HepG2 (cell line): ENCODE results near the gene PPP1CA. TPM values are rescaled to one million over a fixed set of nuclear protein-coding genes. Genes with fewer than 3 reads are reported as not detected.

Experiments used
- ATAC-seq: fragments of 200-7000 bp; cut with Tn5 transposase; 3 replicates; pipeline ENCODE4 v1.9.1; 2020; ENCODE audit warnings: mild to moderate bottlenecking, moderate library complexity
- Bru-seq: library from RNA; stranded (reverse); fragments of 400-500 nt; gene quantifications from one replicate; lab custom pipeline; 2021; lab: Mats Ljungman, UMichigan
- BruChase-seq, 2 experiments: library from RNA; stranded (reverse); fragments of 400-500 nt; gene quantifications; one replicate each; lab custom pipeline; 2021; lab: Mats Ljungman, UMichigan
- BruUV-seq: library from RNA; stranded (reverse); fragments of 400-500 nt; replicated peaks from 2 replicates; lab custom pipeline; 2021; lab: Mats Ljungman, UMichigan
- CTCF ChIA-PET: fragments of 300-600 bp; formaldehyde crosslinking; extraction: SDS; loops from one replicate; lab custom pipeline; 2021; ENCODE audit warnings: low total read pairs, inconsistent platforms, low intra/inter-chr PET ratio; lab: Yijun Ruan, JAX
- POLR2A ChIA-PET: fragments of 350-600 bp; sonication (Branson Sonifier 250); formaldehyde crosslinking; loops from one replicate; lab custom pipeline; 2020; ENCODE audit warnings: antibody characterized with exemption, inconsistent platforms; lab: Yijun Ruan, JAX
- DNase-seq: peaks from one replicate; pipeline ENCODE4 v3.0.0-alpha.2; 2015; ENCODE audit warnings: low spot score
- FAIRE-seq: peaks from 3 replicates; lab custom pipeline; 2011; peaks lifted over from hg19 to GRCh38; lab: Jason Lieb, UNC
- H2AFZ ChIP-seq: one replicate; pipeline ENCODE4 v1.6.1; 2011; ENCODE audit warnings: low read length, inconsistent platforms
- H3K27ac ChIP-seq: fragments of 300-600 bp; 3 replicates; pipeline ENCODE4 v1.8.0; 2011; ENCODE audit warnings: mixed run types, mild to moderate bottlenecking, mixed read lengths, low read length, inconsistent platforms; ENCODE audit not compliant: insufficient read depth; ENCODE audit errors: extremely low read length
- H3K27me3 ChIP-seq, 2 experiments: fragments of 200-600 bp in 1 of 2; 2 replicates in 1 of 2; 3 replicates in 1 of 2; pipeline versions ENCODE4 v1.6.0 to v1.8.0; 2011; ENCODE audit warnings: low read length in 2 of 2, mild to moderate bottlenecking in 2 of 2, moderate library complexity in 2 of 2, inconsistent platforms in 1 of 2; ENCODE audit not compliant: insufficient read depth in 2 of 2, control insufficient read depth in 1 of 2
- H3K36me3 ChIP-seq, 2 experiments: fragments of 200-600 bp in 1 of 2; replicated peaks in 1 of 2; 2 replicates in 1 of 2; 3 replicates in 1 of 2; pipeline versions ENCODE4 v1.5.1 to v1.8.0; 2011; ENCODE audit warnings: low read length in 2 of 2, inconsistent platforms in 1 of 2; ENCODE audit not compliant: insufficient read depth in 2 of 2, control insufficient read depth in 1 of 2
- H3K4me1 ChIP-seq: 2 replicates; pipeline ENCODE4 v1.5.1; 2012; ENCODE audit warnings: low read length, inconsistent platforms; ENCODE audit not compliant: insufficient read depth
- H3K4me2 ChIP-seq: 2 replicates; pipeline ENCODE4 v1.6.0; 2011; ENCODE audit warnings: low read depth, low read length, inconsistent platforms
- H3K4me3 ChIP-seq, 3 experiments: fragments of 200-600 bp in 1 of 3; sonication (generic), shearing (Covaris generic) in 1 of 3; replicated peaks in 1 of 3; 2 replicates each; pipeline ENCODE4 v1.5.1; 2011 to 2016; ENCODE audit warnings: low read length in 3 of 3, inconsistent platforms in 2 of 3, low read depth in 2 of 3, mild to moderate bottlenecking in 2 of 3, control low read depth in 1 of 3, mixed read lengths in 1 of 3; ENCODE audit not compliant: insufficient read depth in 1 of 3
- H3K79me2 ChIP-seq: one replicate; pipeline ENCODE4 v1.6.1; 2011; ENCODE audit warnings: low read length, inconsistent platforms; ENCODE audit not compliant: insufficient read depth
- H3K9ac ChIP-seq: 2 replicates; pipeline ENCODE4 v1.6.0; 2011; ENCODE audit warnings: mild to moderate bottlenecking, low read depth, low read length, inconsistent platforms; ENCODE audit not compliant: insufficient read depth
- H3K9me3 ChIP-seq: 2 replicates; pipeline ENCODE4 v1.5.1; 2012; ENCODE audit warnings: mild to moderate bottlenecking, low read length
- H4K20me1 ChIP-seq: 2 replicates; pipeline ENCODE4 v1.6.0; 2011; ENCODE audit warnings: inconsistent platforms, mild to moderate bottlenecking, low read length, moderate library complexity; ENCODE audit not compliant: insufficient read depth
- ARNT2 ChIP-seq: sonication (generic); formaldehyde crosslinking; IDR thresholded peaks from 2 replicates; pipeline ENCODE4 v1.8.0; 2022; ENCODE audit warnings: mild to moderate bottlenecking, low read depth, missing genetic modification reagents, moderate library complexity
- CREBL2 ChIP-seq: sonication (generic); formaldehyde crosslinking; IDR thresholded peaks from 2 replicates; pipeline ENCODE4 v1.8.1; 2023; ENCODE audit warnings: missing genetic modification reagents, mild to moderate bottlenecking, borderline replicate concordance
- FOXO1 ChIP-seq: sonication (generic); formaldehyde crosslinking; IDR thresholded peaks from 2 replicates; pipeline ENCODE4 v1.4.0; 2020; ENCODE audit warnings: missing genetic modification reagents
- KDM5B ChIP-seq: sonication (generic); formaldehyde crosslinking; IDR thresholded peaks from 2 replicates; pipeline ENCODE4 v1.4.0; 2020; ENCODE audit warnings: missing genetic modification reagents, mild to moderate bottlenecking, borderline replicate concordance
- MBNL3 ChIP-seq: fragments of 250-450 bp; sonication (Bioruptor Pico); conservative IDR thresholded peaks from 2 replicates; pipeline ENCODE4 v1.8.0; 2022; ENCODE audit warnings: mild to moderate bottlenecking, inconsistent platforms
- MED13 ChIP-seq: sonication (generic); formaldehyde crosslinking; IDR thresholded peaks from 2 replicates; pipeline ENCODE4 v1.5.0; 2020; ENCODE audit warnings: missing genetic modification reagents
- MXI1 ChIP-seq: IDR thresholded peaks from 3 replicates; pipeline ENCODE4 v1.6.1; 2012; ENCODE audit warnings: low read depth, low read length, inconsistent platforms, borderline replicate concordance
- NBN ChIP-seq: fragments of 450-650 bp; conservative IDR thresholded peaks from 2 replicates; pipeline ENCODE4 v1.6.1; 2017
- RBFOX2 ChIP-seq: fragments of 200-400 bp; formaldehyde crosslinking; IDR thresholded peaks from 2 replicates; pipeline ENCODE4 v1.6.1; 2017; ENCODE audit warnings: low read depth, mild to moderate bottlenecking, low read length
- REST ChIP-seq, 2 experiments: IDR thresholded peaks; 2 replicates each; pipeline ENCODE4 v1.6.1; 2011 to 2012; ENCODE audit warnings: low read length in 2 of 2, borderline replicate concordance in 1 of 2, low read depth in 1 of 2, mild to moderate bottlenecking in 1 of 2, moderate library complexity in 1 of 2
- SALL2 ChIP-seq: sonication (generic); formaldehyde crosslinking; IDR thresholded peaks from 2 replicates; pipeline ENCODE4 v1.8.1; 2023; ENCODE audit warnings: mild to moderate bottlenecking, missing genetic modification reagents, inconsistent platforms
- ZNF652 ChIP-seq: IDR thresholded peaks from 2 replicates; pipeline ENCODE4 v1.6.1; 2016; ENCODE audit warnings: low read depth, borderline replicate concordance
- WGBS: methylation state at CpG from one replicate; pipeline ENCODE4 v1.1.6; 2017; ENCODE audit warnings: low lambda C conversion rate; 5-methylcytosine and 5-hydroxymethylcytosine counted together
- in situ Hi-C: cut with HindIII; loops from 2 replicates; pipeline ENCODE4 v1.10.0; 2017; ENCODE audit warnings: low pct_unique_long_range_greater_than_20kb; ENCODE audit not compliant: extremely low pct_ligation_motif_present
- intact Hi-C: fragments of 100-400 bp; cut with micrococcal nuclease; formaldehyde crosslinking; loops from one replicate; pipeline ENCODE4 v1.10.0; 2022; ENCODE audit not compliant: unreplicated experiment
- long read RNA-seq, 2 experiments: library from RNA in 1 of 2; library from polyadenylated mRNA in 1 of 2; stranded (forward) in 1 of 2; unstranded in 1 of 2; transcript quantifications; one replicate each; pipeline ENCODE4 v2.0.0, GENCODE V29; 2019 to 2022
- polyA minus RNA-seq, 3 experiments: library from RNA; depleted of rRNA, polyadenylated mRNA; stranded (reverse); fragments of >200 nt; gene quantifications; 2 replicates each; pipeline ENCODE4 v1.2.3, GENCODE V29; 2011; ENCODE audit warnings: low replicate concordance in 1 of 3
- polyA plus RNA-seq, 8 experiments: library from polyadenylated mRNA; depleted of rRNA in 3 of 8; stranded (reverse) in 7 of 8; unstranded in 1 of 8; fragments of >200 nt; fragmentation: Illumina TruSeq in 4 of 8; extraction: Trizol in 4 of 8; gene quantifications; 2 replicates each; pipeline versions ENCODE4 v1.2.1 to v1.2.3, GENCODE V29; 2011 to 2016; ENCODE audit warnings: low read depth in 4 of 8, missing spikeins in 1 of 8, mixed read lengths in 1 of 8; ENCODE audit not compliant: insufficient read depth in 1 of 8
- total RNA-seq, 5 experiments: library from RNA; depleted of rRNA; stranded (reverse); fragments of >200 nt; fragmentation: Illumina TruSeq; extraction: Trizol; gene quantifications; 2 replicates each; pipeline ENCODE4 v1.2.3, GENCODE V29; 2016; ENCODE audit warnings: low read depth in 1 of 5

PPP1CA gene
- 170 and 188 TPM in 2 replicates for total RNA-seq (2016; rRNA removed; fragmentation: Illumina TruSeq; extraction: Trizol)
- 49.0 and 62.5 TPM in 2 replicates for total RNA-seq (2016; cell fraction: cytosol; rRNA removed; fragmentation: Illumina TruSeq; extraction: Trizol; ENCODE audit: low read depth)
- total RNA-seq (2016; cell fraction: insoluble cytoplasmic fraction; rRNA removed; fragmentation: Illumina TruSeq; extraction: Trizol), result 171 and 181 TPM in 2 replicates
- 78.0 and 95.5 TPM in 2 replicates for total RNA-seq (2016; cell fraction: membrane; rRNA removed; fragmentation: Illumina TruSeq; extraction: Trizol)
- 66.5 and 72.2 TPM in 2 replicates for total RNA-seq (2016; cell fraction: nucleus; rRNA removed; fragmentation: Illumina TruSeq; extraction: Trizol)
- 149 and 173 TPM in 2 replicates for polyA plus RNA-seq (2011; rRNA removed)
- polyA plus RNA-seq (2011; cell fraction: cytosol; rRNA removed), result 212 and 274 TPM in 2 replicates
- 137 and 147 TPM in 2 replicates for polyA plus RNA-seq (2011; cell fraction: nucleus; rRNA removed)
- 91.5 and 93.8 TPM in 2 replicates for polyA plus RNA-seq (2012)
- 58.1 and 67.4 TPM in 2 replicates for polyA plus RNA-seq (2016; cell fraction: cytosol; fragmentation: Illumina TruSeq; extraction: Trizol; ENCODE audit: low read depth)
- 192 and 207 TPM in 2 replicates for polyA plus RNA-seq (2016; cell fraction: insoluble cytoplasmic fraction; fragmentation: Illumina TruSeq; extraction: Trizol; ENCODE audit: low read depth)
- polyA plus RNA-seq (2016; cell fraction: membrane; fragmentation: Illumina TruSeq; extraction: Trizol; ENCODE audit: low read depth), result 72.5 and 83.6 TPM in 2 replicates
- 110 and 123 TPM in 2 replicates for polyA plus RNA-seq (2016; cell fraction: nucleus; fragmentation: Illumina TruSeq; extraction: Trizol; ENCODE audit: insufficient read depth, low read depth)
- 209 and 295 TPM in 2 replicates for polyA minus RNA-seq (2011; rRNA and poly(A)+ RNA removed; ENCODE audit: low replicate concordance)
- 83.6 and 84.9 TPM in 2 replicates for polyA minus RNA-seq (2011; cell fraction: cytosol; rRNA and poly(A)+ RNA removed)
- 31.7 and 34.7 TPM in 2 replicates for polyA minus RNA-seq (2011; cell fraction: nucleus; rRNA and poly(A)+ RNA removed)
- Bru-seq, nascent RNA, result percentile 75 among the genes with signal in this experiment
- BruChase-seq, experiment 1, labeled RNA remaining after a 6-hour chase, result percentile 95 among the genes with signal in this experiment
- percentile 89 among the genes with signal in this experiment for BruChase-seq, experiment 2, labeled RNA remaining after a 2-hour chase
- long read RNA-seq, experiment 1, transcript PPP1CA-201 (7 exons, 1,389 nt), result minor isoform, 12 of 537 reads
- long read RNA-seq, experiment 1, transcript PPP1CA-204 (6 exons, 1,677 nt), result minor isoform, 21 of 537 reads
- long read RNA-seq, experiment 1, transcript PPP1CA-203 (7 exons, 1,476 nt), result major isoform, 437 of 537 reads
- long read RNA-seq, experiment 1, transcript PPP1CA-202 (6 exons, 1,054 nt), result minor isoform, 30 of 537 reads
- long read RNA-seq, experiment 1, partial matches to known transcripts, result 10 of 537 reads
- long read RNA-seq, experiment 1, other reads (novel, unspliced or antisense), result 23 of 537 reads
- long read RNA-seq, experiment 2, transcript PPP1CA-201 (7 exons, 1,389 nt), result minor isoform, 5 of 444 reads
- long read RNA-seq, experiment 2, transcript PPP1CA-202 (6 exons, 1,054 nt), result minor isoform, 27 of 444 reads
- long read RNA-seq, experiment 2, transcript PPP1CA-204 (6 exons, 1,677 nt), result minor isoform, 14 of 444 reads
- long read RNA-seq, experiment 2, transcript PPP1CA-203 (7 exons, 1,476 nt), result major isoform, 304 of 444 reads
- long read RNA-seq, experiment 2, partial matches to known transcripts, result 28 of 444 reads
- long read RNA-seq, experiment 2, other reads (novel, unspliced or antisense), result 65 of 444 reads

- peak; percentile 85 for FAIRE-seq
- TF ChIP-seq SALL2 (CRISPR knock-in tag) (no peak), MED13 (CRISPR knock-in tag) (no peak), MXI1 (peak; percentile 48; the same call in 1 of the 3 replicates), KDM5B (CRISPR knock-in tag) (peak; percentile 54; the same call in 1 of the 2 replicates), REST (IDR thresholded peaks at IDR 0.05; ENCODE audit: borderline replicate concordance in 1 of 2, low read depth in 1 of 2, low read length in 2 of 2) (no peak), FOXO1 (CRISPR knock-in tag) (peak; percentile 24; the same call in 1 of the 2 replicates), ZNF652 (CRISPR knock-in tag) (0 out of 2 replicates have a peak, but pooled peaks have one; percentile 58), RBFOX2 (peak; percentile 88), CREBL2 (CRISPR knock-in tag) (no peak), ARNT2 (0 out of 2 replicates have a peak, but pooled peaks have one; percentile 42), NBN (no peak), MBNL3 (CRISPR knock-in tag) (no peak)
Observed at GRCh38 chr11:67401495-67402191, at the start of gene PPP1CA. Gene PPP1CA, minus strand, starts transcription at chr11:67401858. Its CDS starts 76 bp downstream, at chr11:67401782.

More at GRCh38 chr11:67401495-67402191, at the start of gene PPP1CA:
- Histone ChIP-seq H3K36me3 (peaks cover 14 to 21% of the 10 kb centered on the region in 2 experiments; a peak in 3 of 5 replicates), H3K4me3 (peak within 1 kb of the TSS; percentile 77 to 98 (median 94)), H3K4me1 (peaks cover 58% of the 10 kb centered on the region), H2AFZ (no peak within 1 kb of the TSS), H4K20me1 (peaks cover 3% of the 10 kb centered on the region; the same call in 1 of the 2 replicates), H3K9ac (peak within 1 kb of the TSS; percentile 93), H3K27ac (peak within 1 kb of the TSS; percentile 84), H3K9me3 (no peaks in the 10 kb centered on the region), H3K27me3 (no peaks in the 10 kb centered on the region), H3K79me2 (peaks cover 14% of the 10 kb centered on the region), H3K4me2 (peak within 1 kb of the TSS; percentile 88)
- in situ Hi-C loops, result loop anchor here (5.0 kb wide), 2 partner anchors 66 to 106 kb away; partner anchors contain the start of genes CDK2AP2, PITPNM1 and TMEM134
- intact Hi-C loops, result no loop called here
- ChIA-PET POLR2A (interaction anchor here (0.6 to 6.2 kb wide), 29 partner anchors 9 to 229 kb away, joined by 3 to 81 read pairs (median 5); partner anchors contain the start of genes AIP, ANKRD13D, CLCF1 and CORO1B), CTCF (interaction anchor here (1.0 kb wide), 2 partner anchors 82 to 104 kb away, joined by 3 to 6 read pairs; partner anchors contain the start of genes AIP and PITPNM1)
- ATAC-seq (peak; percentile 78), DNase-seq (peak; percentile 75)
- 0% methylated on average over 4 of the region's 73 CpGs for WGBS
- no TSS peak for BruUV-seq
